Measurements from ENCODE around the gene RAPGEF5. TPM values are rescaled to one million over a fixed set of nuclear protein-coding genes. Genes with fewer than 3 reads are reported as not detected.

The RAPGEF5 gene
- total RNA-seq, 1 experiment from 2014 or later, result 15.6 TPM

- Histone ChIP-seq H3K9me3 (ENCODE audit: control insufficient read depth in 1 of 2, insufficient read depth in 1 of 2, low read depth in 1 of 2, low read length in 2 of 2) (no peaks in the 10 kb centered on the region), H3K4me1 (ENCODE audit: control insufficient read depth in 1 of 2, insufficient read depth in 2 of 2, low read length in 2 of 2) (no peaks in the 10 kb centered on the region), H3K27me3 (ENCODE audit: insufficient read depth, low read length) (no peaks in the 10 kb centered on the region), H3K9ac (ENCODE audit: low read length) (no peak overlapping the region), H3K36me3 (ENCODE audit: control insufficient read depth in 1 of 2, insufficient read depth in 2 of 2, low read length in 2 of 2) (no peaks in the 10 kb centered on the region), H2AFZ (ENCODE audit: low read depth, low read length, poor library complexity, severe bottlenecking) (no peak overlapping the region), H3K79me2 (ENCODE audit: insufficient read depth, low read length) (no peaks in the 10 kb centered on the region), H3K4me2 (ENCODE audit: low read length) (no peak overlapping the region), H3K4me3 (replicated peaks in 1 of 2; ENCODE audit: low read depth in 1 of 2, low read length in 2 of 2) (no peak overlapping the region), H3K9me2 (ENCODE audit: insufficient read depth) (no peaks in the 10 kb centered on the region), H4K20me1 (ENCODE audit: insufficient read depth) (no peaks in the 10 kb centered on the region), H3K27ac (ENCODE audit: low read depth, low read length) (no peak overlapping the region)
- intact Hi-C loops (cut with micrococcal nuclease), result no loop called here
- TF ChIP-seq SRF (IDR thresholded peaks at IDR 0.05; ENCODE audit: low read depth) (no peak), EZH2 (IDR thresholded peaks at IDR 0.05) (no peak), MAX (IDR thresholded peaks at IDR 0.05) (no peak), POLR2AphosphoS5 (IDR thresholded peaks at IDR 0.05; ENCODE audit: low read depth, low read length) (no peak), ZBTB33 (IDR thresholded peaks at IDR 0.05; ENCODE audit: extremely low read depth, insufficient replicate concordance, low read length) (no peak), RAD21 (IDR thresholded peaks at IDR 0.05; ENCODE audit: low read depth) (no peak), CBX3 (IDR thresholded peaks at IDR 0.05; ENCODE audit: low read depth) (no peak), FOSL1 (IDR thresholded peaks at IDR 0.05; ENCODE audit: low read depth) (no peak), JUND (IDR thresholded peaks at IDR 0.05) (no peak), SIN3A (IDR thresholded peaks at IDR 0.05; ENCODE audit: low read depth) (no peak), ELF1 (IDR thresholded peaks at IDR 0.05; ENCODE audit: borderline replicate concordance, low read depth) (no peak), POLR2A (IDR thresholded peaks at IDR 0.05; ENCODE audit: borderline replicate concordance, extremely low read depth, insufficient read depth, insufficient read length) (no peak)
- TF ChIP-seq, protein P1, sequence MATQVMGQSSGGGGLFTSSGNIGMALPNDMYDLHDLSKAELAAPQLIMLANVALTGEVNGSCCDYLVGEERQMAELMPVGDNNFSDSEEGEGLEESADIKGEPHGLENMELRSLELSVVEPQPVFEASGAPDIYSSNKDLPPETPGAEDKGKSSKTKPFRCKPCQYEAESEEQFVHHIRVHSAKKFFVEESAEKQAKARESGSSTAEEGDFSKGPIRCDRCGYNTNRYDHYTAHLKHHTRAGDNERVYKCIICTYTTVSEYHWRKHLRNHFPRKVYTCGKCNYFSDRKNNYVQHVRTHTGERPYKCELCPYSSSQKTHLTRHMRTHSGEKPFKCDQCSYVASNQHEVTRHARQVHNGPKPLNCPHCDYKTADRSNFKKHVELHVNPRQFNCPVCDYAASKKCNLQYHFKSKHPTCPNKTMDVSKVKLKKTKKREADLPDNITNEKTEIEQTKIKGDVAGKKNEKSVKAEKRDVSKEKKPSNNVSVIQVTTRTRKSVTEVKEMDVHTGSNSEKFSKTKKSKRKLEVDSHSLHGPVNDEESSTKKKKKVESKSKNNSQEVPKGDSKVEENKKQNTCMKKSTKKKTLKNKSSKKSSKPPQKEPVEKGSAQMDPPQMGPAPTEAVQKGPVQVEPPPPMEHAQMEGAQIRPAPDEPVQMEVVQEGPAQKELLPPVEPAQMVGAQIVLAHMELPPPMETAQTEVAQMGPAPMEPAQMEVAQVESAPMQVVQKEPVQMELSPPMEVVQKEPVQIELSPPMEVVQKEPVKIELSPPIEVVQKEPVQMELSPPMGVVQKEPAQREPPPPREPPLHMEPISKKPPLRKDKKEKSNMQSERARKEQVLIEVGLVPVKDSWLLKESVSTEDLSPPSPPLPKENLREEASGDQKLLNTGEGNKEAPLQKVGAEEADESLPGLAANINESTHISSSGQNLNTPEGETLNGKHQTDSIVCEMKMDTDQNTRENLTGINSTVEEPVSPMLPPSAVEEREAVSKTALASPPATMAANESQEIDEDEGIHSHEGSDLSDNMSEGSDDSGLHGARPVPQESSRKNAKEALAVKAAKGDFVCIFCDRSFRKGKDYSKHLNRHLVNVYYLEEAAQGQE (IDR thresholded peaks at IDR 0.05; ENCODE audit: low read depth), result no peak
- TF ChIP-seq, protein P2, sequence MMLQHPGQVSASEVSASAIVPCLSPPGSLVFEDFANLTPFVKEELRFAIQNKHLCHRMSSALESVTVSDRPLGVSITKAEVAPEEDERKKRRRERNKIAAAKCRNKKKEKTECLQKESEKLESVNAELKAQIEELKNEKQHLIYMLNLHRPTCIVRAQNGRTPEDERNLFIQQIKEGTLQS (IDR thresholded peaks at IDR 0.05), result no peak
- POLR2A ChIA-PET, result no interaction called here
- CTCF ChIA-PET, result no interaction called here
- DNase-seq (ENCODE audit: low read depth, low spot score), result no peak
- RAD21 ChIA-PET (ENCODE audit: low non-redundant PET in 1 of 2, low total read pairs in 2 of 2, uncharacterized antibody in 2 of 2, unreplicated experiment in 2 of 2), result no interaction called here
- BruUV-seq (replicated peaks), result no TSS peak
- no peak for ATAC-seq
These were observed 64.4 kb downstream of the RAPGEF5 start for GRCh38 chr7:22292531-22292930.
